GM19463 (cell line): Measurements from ENCODE around the gene ZNF181.

ENCODE experiments used
- ATAC-seq: cut with Tn5 transposase; IDR thresholded peaks from one replicate; pipeline ENCODE4 v1.9.1; 2021; ENCODE audit warnings: mild to moderate bottlenecking, moderate library complexity; ENCODE audit not compliant: unreplicated experiment

The ZNF181 gene

GRCh38 chr19:34757441-34757840, 23.4 kb downstream of the ZNF181 start:
- no peak for ATAC-seq

- no peak for ATAC-seq
Observed at GRCh38 chr19:34759218-34759917, 25.3 kb downstream of the ZNF181 start.

- no peak for ATAC-seq
Observed at GRCh38 chr19:34766386-34766785, 32.3 kb downstream of the ZNF181 start.

- ATAC-seq = no peak
Observed at GRCh38 chr19:34767951-34768350, 33.9 kb downstream of the ZNF181 start.

- peak; percentile 99 for ATAC-seq
Observed at GRCh38 chr19:34772697-34773554, 38.9 kb downstream of the ZNF181 start, which contains the start of gene ZNF599. ZNF599 (minus strand) TSS chr19:34773215; CDS start chr19:34772841, 374 bp downstream.

GRCh38 chr19:34773555-34773864, 39.5 kb downstream of the ZNF181 start:
- ATAC-seq = no peak

- ATAC-seq = no peak
Observed at GRCh38 chr19:34774857-34775256, 40.8 kb downstream of the ZNF181 start.

- no peak for ATAC-seq
Observed at GRCh38 chr19:34778342-34778741, 44.3 kb downstream of the ZNF181 start.

GRCh38 chr19:34779652-34780051, 45.6 kb downstream of the ZNF181 start:
- ATAC-seq = no peak

- no peak for ATAC-seq
Observed at GRCh38 chr19:34786236-34786635, 52.2 kb downstream of the ZNF181 start.

GRCh38 chr19:34787059-34787824, 53.2 kb downstream of the ZNF181 start:
- ATAC-seq = no peak

- ATAC-seq = no peak
Observed at GRCh38 chr19:34788074-34788473, 54.0 kb downstream of the ZNF181 start.

- no peak for ATAC-seq
Observed at GRCh38 chr19:34793565-34793964, 59.5 kb downstream of the ZNF181 start.

GRCh38 chr19:34794066-34794960, 60.3 kb downstream of the ZNF181 start:
- ATAC-seq = no peak
